ENCODE measurements around the gene TRHDE. TPM values are rescaled to one million over a fixed set of nuclear protein-coding genes. Genes with fewer than 3 reads are reported as not detected.

The TRHDE gene
- total RNA-seq, 1 donor from 2014 or later: 5.6 TPM

- H3K27me3 ChIP-seq (ENCODE audit: control insufficient read depth, insufficient read depth, low read length): no peaks in the 10 kb centered on the region
- TF ChIP-seq CTCF (IDR thresholded peaks at IDR 0.05; ENCODE audit: insufficient read depth, low read length, poor library complexity, severe bottlenecking): no peak
- H3K36me3 ChIP-seq (ENCODE audit: control insufficient read depth, insufficient read depth, low read length): peaks cover 1% of the 10 kb centered on the region
- H3K4me3 ChIP-seq (ENCODE audit: low read depth, low read length): no peak overlapping the region
- no peak for DNase-seq (ENCODE audit: low read depth)
Measured at GRCh38 chr12:72318341-72318740, 46.2 kb downstream of the TRHDE start.

GRCh38 chr12:72323881-72324280 lies 51.7 kb downstream of the TRHDE start:
- Histone ChIP-seq H3K36me3 (ENCODE audit: control insufficient read depth, insufficient read depth, low read length) (peaks cover 1% of the 10 kb centered on the region), H3K27me3 (ENCODE audit: control insufficient read depth, insufficient read depth, low read length) (no peaks in the 10 kb centered on the region), H3K4me3 (ENCODE audit: low read depth, low read length) (no peak overlapping the region)
- DNase-seq (ENCODE audit: low read depth): no peak
- TF ChIP-seq CTCF (IDR thresholded peaks at IDR 0.05; ENCODE audit: insufficient read depth, low read length, poor library complexity, severe bottlenecking): no peak

- no peak overlapping the region for H3K4me3 ChIP-seq (ENCODE audit: low read depth, low read length)
Measured at GRCh38 chr12:72330301-72330700, 58.1 kb downstream of the TRHDE start.

GRCh38 chr12:72330784-72331183 lies 58.6 kb downstream of the TRHDE start:
- no peak for TF ChIP-seq CTCF (IDR thresholded peaks at IDR 0.05; ENCODE audit: insufficient read depth, low read length, poor library complexity, severe bottlenecking)
- no peaks in the 10 kb centered on the region for H3K27me3 ChIP-seq (ENCODE audit: control insufficient read depth, insufficient read depth, low read length)
- DNase-seq (ENCODE audit: low read depth): no peak
- H3K4me3 ChIP-seq (ENCODE audit: low read depth, low read length): no peak overlapping the region
- no peaks in the 10 kb centered on the region for H3K36me3 ChIP-seq (ENCODE audit: control insufficient read depth, insufficient read depth, low read length)

More at GRCh38 chr12:72330301-72330700, 58.1 kb downstream of the TRHDE start:
- Histone ChIP-seq H3K36me3 (ENCODE audit: control insufficient read depth, insufficient read depth, low read length) (no peaks in the 10 kb centered on the region), H3K27me3 (ENCODE audit: control insufficient read depth, insufficient read depth, low read length) (no peaks in the 10 kb centered on the region)
- TF ChIP-seq CTCF (IDR thresholded peaks at IDR 0.05; ENCODE audit: insufficient read depth, low read length, poor library complexity, severe bottlenecking): no peak
- DNase-seq (ENCODE audit: low read depth): peak; percentile 69

GRCh38 chr12:72337382-72337781 lies 65.2 kb downstream of the TRHDE start:
- H3K27me3 ChIP-seq (ENCODE audit: control insufficient read depth, insufficient read depth, low read length): no peaks in the 10 kb centered on the region
- no peak for DNase-seq (ENCODE audit: low read depth)
- no peaks in the 10 kb centered on the region for H3K36me3 ChIP-seq (ENCODE audit: control insufficient read depth, insufficient read depth, low read length)
- TF ChIP-seq CTCF (IDR thresholded peaks at IDR 0.05; ENCODE audit: insufficient read depth, low read length, poor library complexity, severe bottlenecking): no peak
- no peak overlapping the region for H3K4me3 ChIP-seq (ENCODE audit: low read depth, low read length)

- no peak for TF ChIP-seq CTCF (IDR thresholded peaks at IDR 0.05; ENCODE audit: insufficient read depth, low read length, poor library complexity, severe bottlenecking)
- no peak for DNase-seq (ENCODE audit: low read depth)
- no peak overlapping the region for H3K4me3 ChIP-seq (ENCODE audit: low read depth, low read length)
- no peaks in the 10 kb centered on the region for H3K36me3 ChIP-seq (ENCODE audit: control insufficient read depth, insufficient read depth, low read length)
- H3K27me3 ChIP-seq (ENCODE audit: control insufficient read depth, insufficient read depth, low read length): no peaks in the 10 kb centered on the region
Measured at GRCh38 chr12:72337946-72338345, 65.8 kb downstream of the TRHDE start.
